NCI-H748 treated with DMSO at 0.1 percent for 48 hours (cell line): ENCODE data around the gene CCDC6.
"Not testable (repeated sequence)": the region's sequence is repeated elsewhere in the genome, so short reads cannot be mapped to it uniquely, and the experiment has no call there.

Source experiments
- DNase-seq: peaks from one replicate; lab custom pipeline; 2025; lab: John Stamatoyannopoulos, UW

CCDC6 gene

DNA sequence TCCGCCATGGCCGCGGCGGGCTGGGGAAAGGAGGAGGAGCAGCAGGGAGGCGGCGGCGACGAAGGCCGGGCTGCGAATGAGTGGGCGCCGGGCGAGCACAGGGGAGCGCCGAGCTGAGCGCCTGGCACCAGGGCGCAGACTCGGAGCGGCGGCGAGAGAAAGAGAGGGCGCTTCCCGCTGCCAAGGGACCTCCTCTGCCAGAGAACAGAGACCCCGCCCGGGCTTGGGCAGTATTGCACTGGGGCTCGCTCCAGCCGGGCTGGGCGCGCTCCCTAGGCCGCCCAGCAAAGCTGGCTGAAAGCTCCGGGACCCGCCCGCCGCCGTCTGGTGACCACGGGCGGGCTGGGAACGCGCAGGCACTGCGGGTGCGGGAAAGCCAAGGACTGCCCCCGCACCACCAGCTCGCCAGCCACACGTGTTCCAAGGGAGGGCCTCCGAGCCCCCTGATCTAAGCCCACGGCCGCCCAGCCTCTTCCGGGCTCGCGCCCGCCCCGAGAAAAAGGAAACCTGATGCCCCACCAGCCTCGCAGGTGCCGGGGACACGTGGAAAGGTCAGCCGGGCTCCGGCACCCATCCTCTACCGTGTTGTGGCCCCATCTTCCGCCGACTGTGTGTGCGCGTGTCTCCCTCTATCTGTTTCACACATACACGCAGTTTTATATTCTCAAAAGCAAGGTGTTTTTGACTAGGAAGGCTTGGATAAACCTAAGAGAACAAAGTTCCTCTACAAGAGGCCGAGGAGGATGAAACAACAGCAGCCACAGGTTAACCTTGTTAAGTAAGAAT lies at the start of gene CCDC6:
TSS of gene CCDC6 (minus strand) at position 140 of the 786 bp plus-strand sequence. CDS start at position 8, 132 bp downstream.
- DNase-seq: peak; percentile 73

DNA sequence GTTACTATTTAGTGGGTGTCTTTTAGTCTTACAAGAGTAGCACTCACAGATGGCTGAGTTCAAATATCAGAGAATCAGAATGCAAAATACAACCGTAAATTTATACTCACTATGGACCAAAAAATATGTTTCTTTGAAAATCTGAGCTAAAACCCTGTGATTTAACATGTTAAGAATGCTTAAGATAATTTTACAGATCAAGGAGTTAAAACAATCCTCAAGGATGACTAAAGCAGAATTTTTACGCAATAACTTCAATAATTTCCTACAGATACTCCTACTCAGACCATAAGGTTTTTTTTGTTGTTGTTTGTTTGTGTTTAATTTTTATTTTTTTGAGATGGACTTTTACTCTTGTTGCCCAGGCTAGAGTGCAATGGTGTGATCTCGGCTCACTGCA lies 47.9 kb upstream of the CCDC6 start:
- DNase-seq: no peak

DNA sequence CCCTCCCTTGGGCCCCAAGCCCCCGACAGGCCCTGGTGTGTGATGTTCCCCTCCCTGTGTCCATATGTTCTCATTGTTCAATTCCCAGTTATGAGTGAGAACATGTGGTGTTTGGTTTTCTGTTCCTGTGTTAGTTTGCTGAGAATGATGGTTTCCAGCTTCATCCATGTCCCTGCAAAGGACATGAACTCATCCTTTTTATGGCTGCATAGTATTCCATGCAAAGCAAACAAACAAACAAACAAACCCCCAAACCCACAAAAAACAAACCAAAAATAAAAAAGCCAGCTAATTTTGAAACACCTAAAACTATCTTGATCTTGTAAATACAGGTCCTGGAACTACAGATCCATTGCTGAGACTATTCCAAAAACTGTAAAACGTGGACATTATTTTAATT lies 47.4 kb upstream of the CCDC6 start:
- not testable (repeated sequence) for DNase-seq

DNA sequence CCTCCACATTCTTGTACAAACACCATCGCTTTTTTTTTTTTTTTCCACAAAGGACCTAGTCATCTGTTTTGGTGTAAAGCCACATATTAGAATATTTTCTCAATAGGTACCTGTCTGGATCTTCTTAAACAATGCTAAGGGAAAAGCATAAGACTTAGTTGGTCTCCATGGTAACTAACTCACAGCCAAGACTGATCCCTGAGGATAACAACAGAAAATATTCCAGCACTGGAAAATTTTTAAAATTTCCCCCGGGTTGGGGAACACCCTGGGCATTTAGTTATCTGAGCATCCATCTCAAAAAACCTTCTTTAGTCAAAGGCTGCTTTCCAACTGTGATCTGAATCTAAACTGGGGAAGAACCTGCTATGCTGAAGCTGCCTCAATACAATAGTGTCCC lies 43.7 kb upstream of the CCDC6 start:
- no peak for DNase-seq

DNA sequence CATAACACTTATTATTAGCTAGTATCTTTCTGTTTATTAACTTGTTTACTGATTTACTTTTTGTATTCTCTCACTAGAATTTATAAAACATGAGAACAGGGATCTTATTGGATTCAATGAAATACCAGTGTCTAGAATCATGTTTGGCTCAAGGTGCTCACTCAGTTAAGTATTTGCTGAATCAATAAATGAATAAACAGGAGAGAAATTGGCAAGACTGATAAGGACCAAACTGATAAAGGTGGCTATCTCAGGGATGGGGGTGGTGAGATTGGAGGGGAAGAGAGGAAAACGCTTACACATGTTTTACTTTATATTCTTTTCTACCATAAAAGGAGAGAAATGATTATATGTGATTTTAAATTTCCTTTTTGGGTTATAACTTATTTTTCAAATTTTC lies 43.3 kb upstream of the CCDC6 start:
- DNase-seq: no peak

DNA sequence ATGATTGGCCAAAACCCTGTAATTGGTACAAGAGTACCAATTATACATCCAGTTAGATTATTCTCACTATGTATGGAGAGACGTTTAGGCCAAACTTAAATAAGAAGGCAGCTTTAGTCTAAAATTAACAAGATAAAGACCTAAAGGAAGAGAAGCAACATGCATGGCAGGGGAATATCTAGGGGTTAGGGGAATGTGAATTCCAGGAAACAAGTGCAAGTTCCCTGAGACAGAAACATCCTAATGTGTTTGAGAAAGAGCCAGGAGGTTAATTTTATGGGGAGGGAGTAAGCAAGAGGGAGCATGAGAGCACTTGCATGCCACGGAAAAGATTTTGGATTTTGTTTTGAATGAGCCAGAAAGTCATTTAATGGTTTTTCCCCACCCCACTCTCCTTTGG lies 39.6 kb upstream of the CCDC6 start:
- DNase-seq: no peak

DNA sequence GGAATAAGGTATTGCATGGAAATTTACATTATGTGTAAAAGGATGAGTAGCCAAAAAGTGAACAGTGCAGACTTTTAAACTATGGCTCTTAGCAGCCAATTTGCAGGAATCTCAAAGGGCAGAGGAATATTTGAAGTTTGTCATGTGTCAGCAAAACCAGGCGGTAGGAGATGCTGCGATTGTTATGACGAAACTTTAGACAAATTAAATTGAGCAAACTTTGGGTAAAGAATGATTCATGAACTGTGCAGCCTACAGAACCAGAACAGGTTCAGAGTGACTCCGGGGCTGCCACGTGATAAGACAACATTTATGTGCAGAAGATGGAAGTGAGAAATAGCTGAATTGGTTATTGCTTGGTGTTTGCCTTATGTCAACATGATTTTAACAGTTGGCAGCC lies 39.2 kb upstream of the CCDC6 start:
- DNase-seq: no peak

DNA sequence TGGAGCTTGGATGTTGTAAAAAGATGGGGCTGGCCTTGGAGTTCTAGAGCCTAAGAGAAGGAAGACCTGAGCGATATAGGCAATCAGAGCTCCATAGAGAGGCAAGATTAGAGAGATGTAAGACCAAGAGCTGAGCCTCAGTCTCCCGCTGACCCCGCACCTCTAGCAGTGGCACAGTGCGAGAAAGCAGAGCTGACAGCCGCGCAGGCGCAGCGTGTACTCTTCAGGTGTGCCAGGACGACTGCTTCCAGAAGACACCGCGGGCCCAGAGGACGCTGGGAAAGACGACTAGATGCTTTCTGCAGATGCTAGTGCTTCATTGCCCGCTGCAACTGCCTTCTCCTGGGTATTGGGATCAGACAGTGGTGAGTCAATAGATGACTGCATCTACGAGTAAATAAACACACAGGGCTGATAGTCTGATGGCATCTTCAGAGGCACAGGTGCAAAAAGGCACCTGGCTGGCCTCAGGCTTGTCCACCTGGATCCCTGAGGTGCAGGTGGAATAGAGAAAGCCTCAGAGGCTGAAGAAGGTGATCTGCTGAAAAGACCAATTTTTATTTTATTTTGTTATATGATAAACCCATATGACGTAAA lies 38.1 kb upstream of the CCDC6 start:
- no peak for DNase-seq

DNA sequence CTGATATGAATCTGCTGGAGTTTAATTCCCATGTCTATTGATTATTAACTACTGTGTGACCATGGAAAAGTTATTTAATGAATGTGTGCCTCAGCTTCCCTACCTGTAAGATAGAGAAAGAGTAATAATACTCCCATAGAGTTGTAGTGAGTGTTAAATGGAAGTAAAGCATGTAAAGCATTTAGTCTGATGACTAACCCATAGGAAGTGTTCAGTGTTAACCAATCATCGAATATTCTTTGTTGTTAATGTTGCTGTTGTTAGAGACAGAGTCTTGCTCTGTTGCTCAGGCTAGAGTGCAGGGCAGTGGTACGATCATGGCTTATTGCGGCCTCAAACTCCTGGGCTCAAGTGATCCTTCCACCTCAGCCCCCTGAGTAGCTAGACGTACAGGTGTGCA lies 36.2 kb upstream of the CCDC6 start:
- no peak for DNase-seq

DNA sequence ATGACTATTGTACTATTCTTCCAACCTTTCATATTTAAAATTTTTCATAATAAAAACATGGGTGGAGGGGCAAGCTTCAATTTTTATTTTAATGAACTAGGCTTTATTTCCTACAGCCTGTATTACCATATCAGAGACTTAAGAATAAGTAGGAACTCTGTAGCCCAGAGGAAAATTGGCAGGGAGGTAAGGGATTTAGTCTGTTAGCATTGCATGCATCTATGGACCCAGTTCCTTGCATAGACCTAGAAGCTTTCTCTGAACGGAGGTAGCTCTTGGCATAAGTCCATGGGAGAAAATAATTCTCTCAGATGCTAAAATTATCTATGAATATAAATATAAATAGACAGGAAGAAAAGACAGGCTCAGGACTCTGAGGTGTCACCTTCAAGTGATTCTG lies 31.4 kb upstream of the CCDC6 start:
- no peak for DNase-seq

DNA sequence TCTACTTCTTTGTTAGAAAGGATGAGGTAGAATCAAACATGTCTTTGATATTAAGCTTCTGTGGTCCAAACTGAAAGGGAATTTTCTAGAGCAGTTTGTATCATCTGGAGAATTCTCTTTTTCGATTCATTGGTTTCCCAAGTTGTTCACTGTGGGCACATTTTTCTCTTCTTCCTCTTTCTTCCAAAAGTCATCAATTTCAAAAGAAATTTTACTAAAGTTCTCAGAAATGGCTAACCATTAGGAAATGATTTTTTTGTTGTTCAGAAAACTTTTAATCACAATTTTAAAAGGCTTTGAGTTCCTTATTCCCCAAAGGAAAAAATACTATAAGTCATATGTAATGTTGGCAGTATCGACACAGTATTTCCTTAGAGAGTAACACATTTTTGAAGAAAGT lies 28.3 kb upstream of the CCDC6 start:
- DNase-seq: no peak

DNA sequence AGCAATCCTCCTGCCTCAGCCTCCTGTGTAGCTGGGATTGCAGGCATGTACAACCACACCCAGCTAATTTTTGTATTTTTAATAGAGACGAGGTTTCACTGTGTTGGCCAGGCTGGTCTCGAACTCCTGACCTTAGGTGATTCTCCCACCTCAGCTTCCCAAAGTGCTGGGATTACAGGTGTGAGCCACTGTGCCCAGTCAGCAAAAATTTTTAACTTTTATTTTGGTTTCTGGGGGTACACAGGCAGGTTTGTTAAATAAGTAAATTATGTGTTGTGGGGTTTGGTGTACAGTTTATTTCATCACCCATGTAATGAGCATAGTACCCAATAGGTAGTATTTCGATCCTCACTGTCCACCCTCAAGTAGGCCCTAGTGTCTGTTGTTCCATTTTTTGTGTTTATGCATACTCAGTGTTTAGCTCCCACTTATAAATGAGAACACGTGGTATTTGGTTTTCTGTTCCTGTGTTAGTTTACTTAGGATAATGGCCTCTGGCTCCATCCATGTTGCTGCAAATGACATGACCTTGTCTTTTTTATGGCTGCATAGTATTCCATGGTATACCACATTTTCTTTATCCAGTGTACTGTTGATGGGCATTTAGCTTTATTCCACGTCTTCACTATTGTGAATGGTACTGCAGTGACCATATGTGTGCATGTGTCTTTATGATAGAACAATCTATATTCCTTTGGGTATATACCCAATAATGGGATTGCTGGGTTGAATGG lies 24.6 kb upstream of the CCDC6 start:
- not testable (repeated sequence) for DNase-seq

DNA sequence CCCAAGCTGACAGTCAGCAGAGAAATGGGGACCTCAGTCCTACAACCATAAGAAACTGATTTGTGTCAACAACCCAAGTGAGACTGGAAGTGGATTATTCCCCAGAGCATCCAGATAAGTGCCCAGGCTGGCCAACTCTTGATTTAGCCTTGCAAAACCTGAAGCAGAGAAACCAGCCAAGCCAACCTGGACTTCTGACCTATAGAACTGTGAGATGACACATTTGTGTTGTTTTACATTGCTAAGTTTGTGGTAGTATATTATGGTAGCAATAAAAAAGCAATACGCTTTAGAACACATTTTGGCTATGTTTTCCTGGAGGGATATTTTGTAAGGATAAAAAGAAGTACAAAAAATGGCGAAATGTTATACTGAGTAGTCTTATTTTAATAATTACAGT lies 19.7 kb upstream of the CCDC6 start:
- DNase-seq: no peak

DNA sequence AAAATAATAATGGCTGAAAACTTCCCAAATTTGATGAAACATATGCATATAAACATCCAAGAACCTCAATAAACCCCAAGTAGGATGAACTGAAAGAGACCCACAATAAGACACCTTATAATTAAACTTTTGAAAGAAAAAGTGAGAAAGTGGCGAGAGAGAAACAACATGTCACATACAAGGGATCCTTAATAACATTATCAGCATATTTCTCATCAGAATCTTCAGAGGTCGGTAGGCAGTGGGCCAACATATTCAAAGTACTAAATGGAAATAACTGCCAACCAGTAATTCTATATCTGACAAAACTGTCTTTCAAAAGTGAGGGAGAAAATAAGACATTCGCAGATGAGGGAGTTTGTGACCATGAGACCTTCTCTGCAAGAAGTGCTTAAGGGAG lies 16.6 kb upstream of the CCDC6 start:
- no peak for DNase-seq

DNA sequence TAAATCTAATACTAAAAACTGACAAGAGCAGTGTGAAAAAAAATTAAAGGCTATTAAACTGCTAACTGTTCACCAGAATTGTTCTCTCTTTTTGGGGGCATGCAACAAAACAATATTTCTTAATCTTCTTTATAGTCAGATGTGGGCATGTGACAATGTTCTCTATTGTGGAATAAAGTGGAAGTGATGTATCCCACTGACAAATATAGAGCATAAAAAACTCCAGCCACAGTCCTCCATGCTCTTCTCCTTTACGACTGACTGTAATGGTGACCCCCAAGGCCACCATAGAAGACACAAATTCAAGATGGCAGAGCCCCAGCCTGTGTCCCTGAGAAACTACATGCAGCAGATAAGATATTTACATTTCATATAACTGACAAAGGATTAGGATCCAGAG lies 11.6 kb upstream of the CCDC6 start:
- DNase-seq: no peak

DNA sequence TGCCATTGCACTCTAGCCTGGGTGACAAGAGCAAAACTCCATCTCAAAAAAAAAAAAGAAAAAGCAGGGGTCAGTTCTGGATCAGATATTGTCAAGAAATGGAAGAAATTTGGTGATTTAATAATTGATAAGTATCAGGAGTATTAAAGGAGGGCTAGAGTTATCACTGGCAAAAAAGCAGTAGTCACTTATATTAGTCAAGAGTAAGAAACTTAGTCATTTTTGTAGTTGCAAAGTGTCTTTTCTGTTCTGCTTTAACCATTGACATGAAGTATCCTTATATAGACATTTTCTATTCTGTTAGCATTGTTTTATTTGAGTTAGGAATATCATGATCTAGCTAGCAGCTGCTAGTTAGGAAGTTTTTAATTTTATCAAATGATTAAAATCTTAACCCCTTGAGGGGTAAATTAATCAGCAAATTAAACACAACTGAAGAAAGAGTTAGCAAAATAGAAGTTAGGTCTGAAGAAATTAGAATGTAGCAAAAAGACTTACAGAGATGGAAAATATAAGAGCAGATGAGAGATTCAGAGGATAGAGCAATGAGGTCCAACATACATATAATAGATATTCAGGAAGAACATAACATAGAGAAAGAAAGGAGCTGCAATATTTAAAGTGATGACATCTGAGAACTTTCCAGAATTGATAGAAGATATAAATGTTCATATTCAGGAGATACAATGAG lies 7.3 kb upstream of the CCDC6 start:
- DNase-seq: no peak

DNA sequence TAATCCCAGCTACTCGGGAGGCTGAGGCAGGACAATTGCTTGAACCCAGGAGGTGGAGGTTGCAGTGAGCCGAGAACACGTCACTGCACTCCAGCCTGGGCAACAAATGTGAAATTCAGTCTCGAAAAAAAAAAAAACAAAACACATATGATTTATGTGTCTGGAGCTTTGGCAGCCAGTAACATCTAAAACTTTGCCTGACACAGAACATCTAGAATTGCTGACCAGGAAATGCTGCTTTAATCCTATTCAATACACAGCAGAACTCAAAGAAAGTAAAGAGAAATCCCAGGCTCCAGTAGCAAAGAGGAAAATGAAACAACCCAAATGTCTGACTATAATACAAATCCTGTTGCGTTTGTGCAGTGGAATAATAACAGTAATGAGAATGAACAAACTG lies 4.5 kb upstream of the CCDC6 start:
- DNase-seq: no peak

DNA sequence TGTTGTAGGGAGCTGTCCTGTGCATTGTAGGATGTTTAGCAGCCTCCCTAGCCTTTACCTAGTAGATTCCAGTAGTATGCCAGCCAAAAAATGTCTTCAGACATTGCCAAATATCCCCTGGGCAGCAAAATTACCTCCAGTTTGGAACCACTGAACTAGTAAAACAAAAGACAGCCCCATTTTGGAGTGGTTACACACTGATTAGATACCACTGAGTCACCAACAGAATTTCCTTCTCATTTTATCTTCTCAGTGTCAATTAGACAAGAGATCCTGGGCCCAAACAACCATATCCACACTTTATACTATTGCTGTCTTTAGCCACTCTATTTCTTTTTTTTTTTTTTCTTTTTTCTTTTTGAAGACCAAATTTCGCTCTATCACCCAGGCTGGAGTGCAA lies 3.5 kb upstream of the CCDC6 start:
- DNase-seq: no peak

DNA sequence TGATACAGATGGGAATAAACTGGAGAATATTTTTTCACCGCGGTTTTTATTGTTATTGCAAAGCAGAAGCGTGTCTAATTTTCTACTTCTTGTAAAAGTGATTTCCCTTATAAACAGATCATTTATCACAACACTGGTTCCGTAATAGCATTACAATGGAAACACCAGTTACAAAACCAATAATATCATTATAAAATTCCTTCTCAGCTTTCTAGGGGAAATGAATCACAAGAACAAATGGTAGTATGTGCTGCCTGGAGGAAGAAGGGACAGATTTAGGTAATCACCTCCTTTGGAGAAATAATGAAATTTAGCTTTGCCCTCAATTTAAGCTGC lies 2.4 kb upstream of the CCDC6 start:
- no peak for DNase-seq

DNA sequence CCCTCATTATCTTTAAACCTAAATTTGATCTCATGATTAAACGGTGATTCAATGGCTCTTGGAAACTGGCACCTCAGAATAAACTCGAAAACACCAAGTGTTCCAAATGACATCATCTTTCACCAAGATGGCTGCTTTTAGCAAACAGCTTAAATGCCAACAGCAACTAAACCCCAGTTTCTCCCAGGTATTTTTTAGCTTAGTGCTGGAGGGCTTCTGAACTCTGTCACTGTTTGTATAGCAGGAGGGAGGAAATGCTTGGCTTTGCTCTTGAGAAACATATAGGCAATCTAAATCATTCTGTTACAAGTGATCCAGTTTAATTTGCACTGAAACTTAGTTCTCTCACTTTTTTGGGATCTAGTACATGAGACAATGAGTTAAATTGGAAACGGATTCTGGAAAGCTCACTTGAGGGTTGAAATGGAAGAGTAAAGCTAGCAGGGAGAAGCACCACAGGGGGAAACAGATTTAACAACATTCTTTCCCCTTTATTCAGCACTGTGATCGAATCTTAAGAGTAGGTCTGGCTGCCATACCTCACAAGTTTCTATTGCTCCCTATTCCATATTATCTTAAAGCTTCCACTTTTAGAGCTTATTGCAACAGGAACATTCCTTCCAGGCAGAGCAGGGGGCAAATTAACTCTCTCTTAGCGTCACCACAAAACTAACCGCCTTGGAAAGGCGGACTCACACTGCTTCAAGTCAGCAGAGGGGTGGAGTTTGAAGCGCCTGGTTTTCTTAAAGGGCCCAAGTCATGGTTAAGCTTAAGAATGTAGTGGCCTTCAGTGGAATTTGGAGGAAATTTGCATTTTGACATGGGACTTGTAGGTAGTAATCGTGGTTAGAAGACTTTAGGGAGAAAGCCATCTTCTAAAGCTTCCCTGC lies 1.8 kb upstream of the CCDC6 start:
- peak; percentile 17 for DNase-seq

DNA sequence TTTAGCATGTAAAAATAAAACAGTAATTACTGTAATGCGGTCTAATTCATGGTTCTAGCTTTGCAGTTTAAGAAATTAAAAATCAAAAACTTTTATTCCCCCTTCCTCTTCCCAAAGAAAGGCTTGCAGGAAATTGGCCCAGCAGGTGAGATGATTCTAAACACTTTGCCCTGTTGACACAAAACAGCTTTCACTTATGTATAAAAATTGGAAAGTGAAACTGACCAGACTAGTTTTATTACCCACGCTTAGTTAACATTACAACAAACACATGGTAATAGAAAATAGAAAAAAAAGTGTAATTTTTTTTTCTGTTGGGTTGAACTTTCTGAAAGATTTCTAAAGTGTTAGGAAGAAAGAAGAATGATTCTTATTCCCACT lies 1.2 kb upstream of the CCDC6 start:
- peak; percentile 21 for DNase-seq
